GM19035 (cell line): ENCODE data around the gene TRAF3.
A peak's percentile ranks its signal among the peaks of the same experiment; 100 is the strongest.
"Not testable (repeated sequence)": the region's sequence is repeated elsewhere in the genome, so short reads cannot be mapped to it uniquely, and the experiment has no call there.

Experiments
- ATAC-seq: cut with Tn5 transposase; IDR thresholded peaks from one replicate; pipeline ENCODE4 v1.9.1; 2021; ENCODE audit not compliant: unreplicated experiment

The TRAF3 gene

DNA sequence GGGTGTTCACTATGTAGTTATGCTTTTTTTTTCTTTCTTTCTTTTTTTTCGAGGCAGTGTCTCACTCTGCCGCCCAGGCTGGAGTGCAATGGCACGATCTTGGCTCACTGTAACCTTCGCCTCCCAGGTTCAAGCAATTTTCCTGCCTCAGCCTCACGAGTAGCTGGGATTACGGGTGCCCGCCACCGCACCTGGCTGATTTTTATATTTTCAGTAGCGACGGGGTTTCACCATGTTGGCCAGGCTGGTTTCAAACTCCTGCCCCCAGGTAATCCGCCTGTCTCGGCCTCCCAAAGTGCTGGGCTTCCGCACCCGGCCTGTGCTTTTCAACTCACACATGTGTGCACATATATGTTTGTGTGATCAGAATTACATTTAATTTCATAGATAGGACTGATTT lies 106.3 kb downstream of the TRAF3 start:
- ATAC-seq = no peak

DNA sequence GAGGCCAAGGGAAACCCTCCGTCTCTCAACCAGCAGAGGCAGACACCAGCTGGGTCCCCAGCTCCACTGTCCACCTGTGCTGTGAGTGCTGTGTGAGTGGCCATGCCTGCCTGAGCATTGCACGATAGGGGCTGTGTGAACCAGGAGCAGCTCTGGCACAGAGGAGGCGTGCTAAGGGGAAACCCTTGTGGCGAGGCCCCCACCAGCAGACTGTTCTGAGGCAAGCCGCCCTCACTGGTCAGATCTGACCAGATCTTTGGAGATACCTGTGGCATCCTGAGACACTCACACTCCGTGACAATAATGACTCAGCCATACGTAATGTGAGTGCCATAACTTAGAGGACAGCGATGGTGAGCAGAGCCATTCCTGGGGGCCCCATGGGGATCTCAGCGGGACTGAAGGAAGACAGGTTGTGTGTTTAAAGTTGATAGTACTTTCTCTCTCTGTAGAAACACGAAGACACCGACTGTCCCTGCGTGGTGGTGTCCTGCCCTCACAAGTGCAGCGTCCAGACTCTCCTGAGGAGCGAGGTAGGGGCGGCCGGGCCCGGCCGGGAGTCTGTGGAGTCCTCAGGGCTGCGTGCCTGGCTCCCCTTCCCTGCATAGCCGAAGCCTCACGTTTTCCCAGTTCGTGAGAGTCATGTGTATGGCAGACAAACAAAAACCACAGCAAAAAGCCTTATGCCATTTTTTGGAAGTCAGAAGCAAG lies 108.6 kb downstream of the TRAF3 start:
- no peak for ATAC-seq

DNA sequence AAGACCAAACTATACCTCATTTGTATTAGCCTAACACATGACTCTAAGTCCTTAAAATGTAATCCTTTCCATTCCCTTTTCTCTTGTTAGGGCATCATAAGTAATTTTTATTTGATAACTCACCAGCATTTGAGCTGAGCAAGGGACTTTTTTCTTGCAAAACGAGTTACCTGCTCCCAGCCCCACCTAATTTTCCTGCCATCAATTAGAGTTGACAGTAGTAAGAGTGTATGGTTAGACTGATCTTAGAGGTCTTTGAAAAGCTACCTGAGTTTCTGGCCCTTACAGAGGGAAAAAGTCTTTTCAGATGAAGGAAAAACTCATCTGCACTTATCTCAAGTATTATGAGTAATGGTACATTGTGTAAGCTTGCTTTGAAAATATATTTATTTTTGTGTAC lies 111.5 kb downstream of the TRAF3 start:
- ATAC-seq = no peak

DNA sequence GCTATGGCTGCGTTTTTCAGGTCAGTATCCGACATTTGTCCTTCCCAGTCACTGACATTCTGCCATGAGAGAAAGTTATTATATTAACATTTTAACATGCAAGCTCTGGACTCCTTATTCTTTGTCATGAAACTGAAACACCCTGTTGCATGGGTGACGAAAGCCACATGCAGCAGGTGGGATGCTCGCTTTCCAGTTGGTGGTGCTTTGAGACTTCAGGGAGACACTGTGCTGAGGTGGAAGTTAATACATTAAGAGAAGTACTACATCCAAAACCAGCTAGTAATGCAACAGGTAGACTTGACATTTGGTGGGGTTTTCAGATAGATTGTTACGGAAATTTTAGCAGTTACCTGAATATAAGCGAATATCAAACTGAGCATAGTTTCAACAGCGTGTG lies 112.4 kb downstream of the TRAF3 start:
- no peak for ATAC-seq

DNA sequence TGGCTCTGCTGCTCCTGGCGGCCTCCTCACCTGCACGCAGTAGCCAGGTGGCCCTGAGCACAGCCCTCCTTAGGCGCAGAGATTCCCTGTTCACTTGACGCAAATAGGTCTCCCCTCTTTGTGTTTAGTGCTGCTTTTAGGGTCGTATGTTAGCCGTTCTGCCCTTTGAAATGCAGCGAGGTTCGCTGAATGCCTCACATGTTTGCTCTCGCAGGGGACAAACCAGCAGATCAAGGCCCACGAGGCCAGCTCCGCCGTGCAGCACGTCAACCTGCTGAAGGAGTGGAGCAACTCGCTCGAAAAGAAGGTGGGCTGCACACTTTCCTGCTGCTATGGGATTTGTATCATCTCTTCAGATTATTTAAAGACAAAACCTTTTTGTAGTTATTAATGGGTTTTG lies 113.9 kb downstream of the TRAF3 start:
- no peak for ATAC-seq

DNA sequence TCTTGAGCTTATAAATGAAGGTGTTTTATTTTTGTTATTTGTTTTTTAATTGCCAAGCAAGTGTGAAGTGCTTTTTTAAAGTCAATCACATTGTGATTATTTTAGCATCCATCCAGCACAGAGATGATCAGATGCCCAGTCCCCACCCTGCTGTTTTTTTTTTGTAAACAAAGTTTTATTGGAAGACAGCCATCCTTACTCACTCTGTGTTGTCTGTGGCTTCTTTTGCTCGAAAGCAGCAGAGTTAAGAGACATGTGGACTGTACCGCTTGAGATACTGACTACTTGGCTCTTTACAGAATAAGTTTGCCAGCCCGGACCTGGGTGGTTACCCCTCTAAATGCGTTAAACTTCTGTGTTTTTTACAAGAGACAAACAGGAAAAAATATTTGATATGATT lies 114.3 kb downstream of the TRAF3 start:
- no peak for ATAC-seq

DNA sequence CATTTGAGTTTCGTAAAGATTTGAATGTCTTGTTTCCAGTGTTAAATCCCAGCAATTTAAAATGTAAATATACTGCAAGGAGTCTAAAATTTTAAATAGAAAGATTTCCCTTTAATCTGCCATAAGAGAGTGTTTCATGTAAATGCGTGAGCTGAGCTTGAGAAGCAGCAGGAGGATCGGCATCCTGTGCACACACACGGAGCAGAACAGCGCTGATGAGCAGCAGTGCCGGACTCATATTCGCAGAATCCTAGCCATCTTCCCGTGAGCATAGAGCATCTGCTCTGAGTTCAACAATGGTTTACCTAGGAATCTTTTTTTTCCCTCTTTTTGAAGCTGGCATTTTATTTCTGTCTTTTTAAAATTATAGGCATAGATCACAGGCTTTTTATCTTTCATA lies 115.4 kb downstream of the TRAF3 start:
- ATAC-seq = no peak

DNA sequence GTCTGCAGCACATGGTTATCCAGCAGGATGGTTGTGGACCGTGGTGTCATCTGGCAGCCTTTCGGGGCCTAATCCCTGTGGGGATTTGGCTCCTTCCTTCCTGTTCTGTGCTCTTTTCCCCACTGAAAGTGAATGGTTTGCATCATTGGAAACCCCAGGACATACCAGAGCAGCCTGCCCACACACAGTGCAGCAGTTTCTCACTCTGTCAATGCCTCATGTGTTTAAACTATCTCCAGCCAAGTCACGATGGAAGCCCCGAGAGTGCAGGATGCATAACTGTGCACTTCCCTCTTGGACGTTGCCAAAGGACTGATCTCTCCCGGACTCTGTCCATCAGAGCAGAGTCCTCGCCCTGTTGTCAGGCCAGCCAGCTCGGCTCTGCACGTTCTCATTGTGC lies 116.2 kb downstream of the TRAF3 start:
- ATAC-seq = no peak

DNA sequence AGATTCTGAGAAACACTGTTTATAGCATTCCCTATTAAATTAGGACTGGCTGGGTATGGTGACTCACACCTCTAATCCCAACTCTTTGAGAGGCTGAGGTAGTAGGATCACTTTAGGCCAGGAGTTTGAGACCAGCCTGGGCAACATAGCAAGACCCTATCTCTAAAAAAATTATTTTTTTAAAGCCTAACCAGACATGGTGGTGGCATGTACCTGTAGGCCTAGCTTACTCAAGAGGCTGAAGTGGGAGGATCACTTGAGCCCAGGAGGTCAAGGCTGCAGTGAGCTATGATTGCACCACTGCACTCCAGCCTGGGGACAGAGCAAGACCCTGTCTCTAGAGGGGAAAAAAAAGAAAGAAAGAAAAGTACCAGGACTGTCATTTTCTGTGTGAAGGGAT lies 119.5 kb downstream of the TRAF3 start:
- ATAC-seq = not testable (repeated sequence)

DNA sequence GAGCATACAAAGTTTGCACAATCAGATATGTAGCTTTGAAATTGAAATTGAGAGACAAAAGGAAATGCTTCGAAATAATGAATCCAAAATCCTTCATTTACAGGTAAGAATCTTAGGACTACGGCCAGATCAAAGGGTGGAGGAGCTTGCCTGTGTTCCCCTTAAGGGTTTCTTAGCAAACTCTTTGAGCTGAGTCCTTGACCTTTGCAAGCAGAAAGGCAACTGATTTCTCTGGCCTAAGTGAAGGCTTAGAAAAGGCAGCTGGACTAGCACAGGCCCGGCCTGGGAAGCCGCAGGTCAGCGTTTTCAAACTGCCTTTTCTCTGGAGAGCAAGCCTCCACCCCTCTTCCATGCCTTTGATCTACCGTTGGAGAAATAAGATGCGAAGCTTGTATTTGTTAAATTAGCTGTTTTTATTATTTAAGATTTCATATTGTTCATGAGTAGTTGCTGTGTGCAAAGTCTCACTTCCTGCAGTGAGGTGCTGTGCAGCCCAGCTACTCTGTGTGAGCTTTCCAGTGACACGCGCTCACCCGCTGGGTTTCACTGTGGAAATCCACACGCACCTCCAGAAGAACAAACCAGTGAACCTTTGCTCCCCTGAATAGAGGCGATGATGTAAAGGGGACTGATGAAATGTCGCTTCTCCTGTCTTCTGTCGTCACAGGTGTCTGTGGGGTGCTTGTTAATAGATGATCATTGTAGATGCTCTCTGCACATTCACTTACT lies 120.2 kb downstream of the TRAF3 start:
- no peak for ATAC-seq

DNA sequence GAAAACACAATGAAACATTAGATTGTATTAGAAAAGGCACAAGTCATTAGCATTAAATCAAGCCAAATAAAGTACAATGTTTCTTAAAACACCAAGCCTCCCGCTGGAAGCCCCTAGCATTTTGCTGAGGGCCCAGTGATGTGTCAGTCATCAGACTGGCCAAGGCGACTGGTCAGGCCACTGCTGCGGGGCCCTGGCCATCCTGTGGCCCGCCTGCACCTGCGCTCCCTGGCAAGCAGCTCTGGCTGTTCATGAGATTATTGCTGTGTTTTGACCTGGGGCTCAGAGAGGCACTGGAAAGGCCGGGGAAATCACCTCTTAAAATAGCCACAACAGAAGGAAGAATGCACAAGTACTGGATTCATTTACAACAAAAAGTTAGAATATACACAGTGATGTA lies 121.0 kb downstream of the TRAF3 start:
- no peak for ATAC-seq

DNA sequence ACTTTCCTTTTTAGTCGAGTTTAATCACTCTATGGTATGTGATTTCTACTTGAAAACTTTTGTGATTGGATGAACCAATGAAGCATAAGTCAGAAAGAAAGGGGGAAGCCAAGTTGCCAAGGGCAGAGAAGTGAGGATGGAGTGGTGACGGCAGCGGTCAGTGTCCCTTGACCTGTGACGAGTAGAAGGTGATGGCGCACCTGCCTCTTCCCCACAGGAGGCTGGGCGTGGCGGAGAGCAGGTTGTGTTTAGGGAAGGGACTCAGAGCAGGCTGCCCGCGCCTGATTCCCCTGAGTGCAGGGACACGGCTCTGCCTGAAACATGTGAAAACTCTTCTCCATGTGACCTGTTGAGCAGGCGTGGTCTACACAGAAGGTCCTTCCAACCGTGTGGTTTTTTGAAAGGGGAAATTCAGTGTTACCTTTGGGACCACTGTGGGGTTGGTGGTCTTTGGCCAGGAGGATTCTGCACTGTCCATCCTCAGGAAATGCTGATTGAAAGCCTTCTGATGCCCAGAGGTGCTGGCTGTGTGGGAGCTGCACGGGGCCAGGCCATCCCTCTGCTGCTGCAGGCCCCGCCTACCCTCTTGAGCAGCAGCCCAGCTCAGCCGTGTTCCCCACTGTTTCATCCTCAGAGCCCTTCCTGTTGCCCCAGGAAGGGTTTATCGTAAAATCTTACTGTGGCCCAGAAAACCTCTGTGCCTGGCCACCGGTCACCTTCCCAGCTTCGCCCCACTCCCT lies 121.7 kb downstream of the TRAF3 start:
- ATAC-seq = no peak

DNA sequence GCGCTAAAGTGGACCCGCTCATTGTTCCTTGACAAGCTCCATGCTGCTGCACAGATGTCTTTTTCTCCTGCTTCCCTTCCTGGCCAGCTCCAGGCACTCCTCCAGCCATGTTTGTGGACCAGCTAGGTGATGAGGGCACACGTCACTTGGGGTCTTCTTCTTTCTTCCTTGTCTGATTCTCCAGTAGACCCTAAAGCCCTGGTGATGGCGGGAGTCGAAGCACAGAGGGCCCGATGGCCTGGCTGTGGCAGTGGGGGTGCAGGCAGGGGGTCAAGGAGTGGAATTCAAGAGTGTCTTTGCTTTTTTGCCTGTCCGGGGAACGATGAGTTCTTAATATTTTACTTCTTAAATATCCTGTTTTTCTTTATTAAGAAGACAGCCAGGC lies 122.3 kb downstream of the TRAF3 start:
- ATAC-seq = no peak

DNA sequence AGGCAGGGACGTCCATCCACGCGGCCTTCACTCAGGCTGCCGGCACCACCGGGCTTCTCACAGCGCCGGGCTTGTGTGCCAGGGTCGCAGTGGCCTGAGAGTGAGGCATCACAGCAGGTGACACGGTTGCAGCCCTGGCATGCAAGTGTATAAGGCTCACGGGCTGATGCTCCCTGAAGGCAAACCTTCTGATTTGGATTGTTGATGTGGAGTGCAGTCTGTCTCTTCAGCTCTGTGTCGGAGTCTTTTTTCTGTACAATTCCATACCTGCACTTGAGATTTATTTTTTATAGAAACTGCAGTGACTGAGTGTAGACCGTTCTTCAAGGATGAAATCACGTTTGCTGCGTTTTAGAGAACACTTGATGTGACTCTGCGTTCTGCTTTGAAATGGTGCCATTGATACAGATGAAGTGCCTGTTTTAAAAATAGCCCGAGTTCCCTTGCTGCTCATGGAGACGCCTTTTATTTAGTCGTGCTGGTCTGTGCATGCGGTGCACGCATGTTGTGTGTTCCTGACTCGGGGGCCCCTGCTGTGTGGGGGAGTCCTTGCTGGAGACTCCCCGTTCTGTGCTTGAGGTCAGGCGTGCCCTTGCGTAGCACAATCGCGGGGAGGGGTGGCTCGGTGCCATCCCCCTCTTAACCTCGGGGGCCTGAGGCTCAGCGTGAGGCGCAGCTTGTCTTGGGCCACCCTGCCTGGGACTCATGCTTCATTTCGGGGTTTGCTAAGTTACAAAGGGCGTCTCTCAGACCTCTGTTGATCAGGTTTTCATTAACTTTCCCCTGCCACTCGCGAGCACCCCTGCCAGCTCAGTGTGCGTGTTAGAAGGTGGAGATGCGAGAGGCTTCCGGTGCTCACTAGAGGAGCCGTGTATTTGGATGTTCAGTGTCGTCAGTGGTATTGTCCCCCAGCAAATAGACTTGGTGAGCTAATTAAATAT lies 123.7 kb downstream of the TRAF3 start:
- peak; percentile 54 for ATAC-seq

DNA sequence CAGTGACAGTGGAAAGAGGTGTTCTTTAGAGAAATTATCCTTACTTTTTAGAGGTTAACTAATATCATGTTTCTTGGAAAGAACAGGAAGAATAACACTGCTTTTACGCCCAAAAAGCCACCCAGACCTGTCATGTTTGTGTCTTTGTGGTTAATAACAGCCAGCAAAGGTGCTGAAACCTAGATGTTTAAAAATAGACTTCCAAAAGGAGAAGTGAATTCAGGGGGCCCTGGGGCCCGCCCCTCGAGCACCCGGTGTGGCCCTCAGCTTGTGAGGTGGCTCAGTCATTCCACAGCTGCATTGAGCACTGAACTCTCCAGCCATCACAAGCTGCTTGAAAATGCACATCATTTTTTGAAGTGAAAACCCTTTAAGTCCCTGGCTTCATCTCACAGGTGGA lies 124.4 kb downstream of the TRAF3 start:
- peak; percentile 73 for ATAC-seq

DNA sequence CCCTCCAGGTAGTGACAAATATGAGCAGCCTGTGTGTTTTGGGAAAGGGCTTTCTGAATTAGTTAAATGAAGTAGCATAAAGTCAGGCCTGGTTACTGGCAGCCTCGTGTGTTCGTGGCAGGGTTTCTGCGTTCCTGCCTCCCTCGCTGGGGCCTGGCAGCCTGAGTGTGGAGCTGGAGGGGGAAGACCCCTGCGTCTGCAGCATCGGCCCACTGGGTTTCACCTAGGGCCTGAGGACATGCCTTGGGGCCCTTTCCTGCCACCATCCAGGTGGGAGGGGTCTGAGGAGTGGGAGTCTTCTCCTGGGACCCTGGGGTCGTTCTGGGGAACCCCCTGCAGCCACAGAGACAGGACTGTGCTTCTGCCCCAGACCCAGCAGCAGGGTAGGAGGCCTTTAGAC lies 124.8 kb downstream of the TRAF3 start:
- peak; percentile 11 for ATAC-seq

DNA sequence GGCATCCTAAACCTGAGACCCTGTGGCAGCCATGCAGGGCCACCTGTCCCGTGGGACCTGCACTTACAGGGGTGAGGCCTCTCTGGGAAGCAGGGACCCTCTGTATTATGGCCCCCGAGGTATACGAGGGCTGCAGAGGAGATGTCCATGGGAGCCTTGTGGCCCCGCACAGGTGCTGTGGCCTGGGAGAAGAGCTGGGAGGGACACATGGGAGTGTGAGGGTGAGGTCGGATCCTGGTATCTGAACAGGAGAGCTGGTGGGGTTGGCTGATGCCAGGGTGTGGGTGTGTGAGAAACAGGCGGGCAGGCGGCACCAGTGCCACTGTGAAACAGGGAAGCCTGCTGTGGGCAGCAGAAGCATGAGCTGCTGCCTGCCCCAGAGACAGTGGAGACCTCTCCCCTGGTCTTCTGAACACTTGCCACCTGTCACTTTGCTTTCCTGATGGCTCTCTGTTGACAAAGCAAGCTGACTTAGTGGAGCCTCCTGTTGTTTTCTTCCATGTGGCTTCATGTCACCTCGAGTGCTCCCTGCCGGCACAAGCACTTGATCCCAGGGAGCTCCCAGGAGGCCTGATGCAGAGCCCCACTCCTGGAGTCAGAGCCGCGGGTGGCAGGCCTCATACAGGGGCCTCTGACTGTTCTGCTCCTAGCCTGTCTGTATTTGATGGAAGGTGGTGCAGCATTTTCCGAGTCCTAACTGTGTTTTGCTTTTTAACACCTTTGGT lies 125.4 kb downstream of the TRAF3 start:
- ATAC-seq = no peak

DNA sequence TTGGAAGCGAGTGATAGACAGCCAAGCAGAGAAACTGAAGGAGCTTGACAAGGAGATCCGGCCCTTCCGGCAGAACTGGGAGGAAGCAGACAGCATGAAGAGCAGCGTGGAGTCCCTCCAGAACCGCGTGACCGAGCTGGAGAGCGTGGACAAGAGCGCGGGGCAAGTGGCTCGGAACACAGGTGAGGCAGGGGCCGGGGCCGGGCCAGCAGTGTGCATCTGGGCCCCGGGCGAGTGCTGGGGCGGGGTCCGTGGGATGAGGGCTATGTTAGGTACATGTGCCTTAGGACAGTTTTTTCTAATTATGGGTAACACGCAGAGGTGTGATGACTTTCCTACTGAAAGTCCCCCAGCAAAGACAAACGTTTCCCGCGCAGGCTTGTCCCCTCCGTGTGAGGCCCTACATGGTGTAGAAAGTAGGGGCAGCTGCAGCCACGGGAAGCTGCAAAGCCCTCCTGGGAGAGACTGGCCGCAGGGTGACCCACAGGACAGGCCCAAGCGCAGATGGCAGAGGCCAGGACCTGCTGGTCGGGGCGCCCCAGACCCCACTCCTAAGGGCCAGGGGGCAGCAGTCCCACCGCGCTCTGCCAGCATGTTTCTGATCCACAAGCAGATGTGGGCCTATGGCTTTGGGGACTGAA lies 126.1 kb downstream of the TRAF3 start:
- no peak for ATAC-seq

DNA sequence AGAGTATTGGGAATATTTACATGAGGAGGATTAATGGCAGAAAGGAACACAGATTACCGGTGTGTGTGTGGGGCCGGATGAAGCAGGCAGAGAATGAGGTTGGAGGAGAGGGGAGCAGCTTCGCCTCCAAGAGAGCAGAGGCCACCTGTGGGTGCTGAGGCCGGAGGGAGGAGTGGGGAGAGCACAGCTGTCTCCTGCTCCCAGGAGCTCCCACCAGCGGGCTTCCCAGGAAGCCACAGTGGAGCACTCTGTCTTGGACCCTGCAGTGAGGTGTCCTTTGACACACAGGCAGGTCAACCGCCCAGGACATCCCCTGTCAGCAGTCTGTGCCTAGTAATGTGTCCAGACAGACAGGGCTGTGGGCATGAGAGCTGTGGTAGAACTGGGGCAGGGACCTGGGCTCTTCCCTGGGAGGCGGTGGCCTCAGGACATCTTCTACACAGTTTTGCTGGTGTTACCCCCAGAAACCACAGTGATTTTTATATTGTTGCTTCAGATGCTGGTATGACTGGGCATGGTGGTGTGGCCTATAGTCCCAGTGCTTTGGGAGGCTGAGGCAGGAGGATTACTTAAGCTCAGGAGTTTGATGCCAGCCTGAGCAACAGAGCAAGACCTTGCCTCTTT lies 126.8 kb downstream of the TRAF3 start:
- ATAC-seq = no peak
